Lower leg skin (tissue), 3 donors: ENCODE measurements around the gene ARHGAP22.

Experiments used
- CTCF ChIP-seq, 3 donors: fragments of 450-650 bp; IDR thresholded peaks; one replicate each; pipeline ENCODE4 v1.5.1; 2016; ENCODE audit warnings: antibody characterized with exemption in 3 of 3, mild to moderate bottlenecking in 3 of 3, moderate library complexity in 2 of 3
- POLR2A ChIP-seq, 2 donors: fragments of 450-650 bp; IDR thresholded peaks; one replicate each; pipeline ENCODE4 v1.6.1; 2016 to 2017; ENCODE audit warnings: antibody characterized with exemption in 2 of 2, mild to moderate bottlenecking in 1 of 2, moderate library complexity in 1 of 2

- TF ChIP-seq CTCF (IDR thresholded peaks at IDR 0.05) = no peak
- no peak for TF ChIP-seq POLR2A (IDR thresholded peaks at IDR 0.05)
These were observed 35.5 kb upstream of the ARHGAP22 start for GRCh38 chr10:48640326-48640725.
